Ectodermal cell (in vitro differentiated cells): ENCODE data around the gene ARMC9.
"Not testable (repeated sequence)": the region's sequence is repeated elsewhere in the genome, so short reads cannot be mapped to it uniquely, and the experiment has no call there.

Experiments
- H3K27ac ChIP-seq: 2 replicates; pipeline ENCODE4 v1.7.0; 2013; ENCODE audit warnings: mild to moderate bottlenecking, low read depth, low read length; ENCODE audit not compliant: insufficient read depth, poor library complexity, severe bottlenecking
- H3K27me3 ChIP-seq: 2 replicates; pipeline ENCODE4 v1.7.0; 2013; ENCODE audit warnings: mild to moderate bottlenecking, low read length; ENCODE audit not compliant: insufficient read depth, control insufficient read depth, poor library complexity, severe bottlenecking
- H3K36me3 ChIP-seq: one replicate; pipeline ENCODE4 v1.7.0; 2013; ENCODE audit warnings: low read length; ENCODE audit not compliant: control insufficient read depth, insufficient read depth
- H3K4me1 ChIP-seq: one replicate; pipeline ENCODE4 v1.7.0; 2013; ENCODE audit warnings: low read length; ENCODE audit not compliant: control insufficient read depth, insufficient read depth
- H3K4me3 ChIP-seq: 2 replicates; pipeline ENCODE4 v1.7.0; 2013; ENCODE audit warnings: low read depth, low read length, control low read depth; ENCODE audit not compliant: insufficient read depth
- H3K9me3 ChIP-seq: 2 replicates; pipeline ENCODE4 v1.7.0; 2013; ENCODE audit warnings: mild to moderate bottlenecking, low read length, moderate library complexity; ENCODE audit not compliant: control insufficient read depth
- WGBS, 2 experiments: methylation state at CpG; one replicate each; pipeline ENCODE4 v1.1.7; 2013; ENCODE audit warnings: missing lambda C conversion rate in 2 of 2; 5-methylcytosine and 5-hydroxymethylcytosine counted together

The ARMC9 gene

GRCh38 chr2:231347638-231348037, 149.2 kb downstream of the ARMC9 start:
- H3K4me3 ChIP-seq, result no peak overlapping the region
- H3K4me1 ChIP-seq, result peaks cover 2% of the 10 kb centered on the region
- no peaks in the 10 kb centered on the region for H3K27me3 ChIP-seq
- 96 to 97% methylated on average over 1 of the region's 1 CpG for WGBS, 2 experiments
- no peaks in the 10 kb centered on the region for H3K36me3 ChIP-seq
- H3K9me3 ChIP-seq, result no peaks in the 10 kb centered on the region
- H3K27ac ChIP-seq, result no peak overlapping the region

- no peaks in the 10 kb centered on the region for H3K4me1 ChIP-seq
- no peaks in the 10 kb centered on the region for H3K36me3 ChIP-seq
- H3K27me3 ChIP-seq, result no peaks in the 10 kb centered on the region
- no peak overlapping the region for H3K4me3 ChIP-seq
- 62 to 73% methylated on average over 2 of the region's 2 CpGs for WGBS, 2 experiments
- H3K27ac ChIP-seq, result no peak overlapping the region
- no peaks in the 10 kb centered on the region for H3K9me3 ChIP-seq
Observed at GRCh38 chr2:231348173-231348572, 149.7 kb downstream of the ARMC9 start.

GRCh38 chr2:231348704-231349373, 150.4 kb downstream of the ARMC9 start:
- Histone ChIP-seq H3K36me3 (no peaks in the 10 kb centered on the region), H3K27ac (no peak overlapping the region)
- 90% methylated on average over 4 to 5 of the region's 5 CpGs for WGBS, 2 experiments

GRCh38 chr2:231349374-231349735, 150.9 kb downstream of the ARMC9 start:
- H3K4me3 ChIP-seq, H3K4me1 ChIP-seq, H3K27ac ChIP-seq, H3K9me3 ChIP-seq, H3K36me3 ChIP-seq, H3K27me3 ChIP-seq: not testable (repeated sequence)
- 90 to 96% methylated on average over 10 of the region's 10 CpGs for WGBS, 2 experiments

More at GRCh38 chr2:231348704-231349373, 150.4 kb downstream of the ARMC9 start:
- Histone ChIP-seq H3K4me1 (no peaks in the 10 kb centered on the region), H3K9me3 (no peaks in the 10 kb centered on the region), H3K4me3 (no peak overlapping the region), H3K27me3 (no peaks in the 10 kb centered on the region)

- Histone ChIP-seq H3K4me1 (peaks cover 11% of the 10 kb centered on the region), H3K36me3 (no peaks in the 10 kb centered on the region), H3K27me3 (no peaks in the 10 kb centered on the region), H3K4me3 (no peak overlapping the region), H3K9me3 (no peaks in the 10 kb centered on the region), H3K27ac (no peak overlapping the region)
- WGBS, 2 experiments, result 91 to 95% methylated on average over 4 of the region's 5 CpGs
Observed at GRCh38 chr2:231351648-231352047, 153.2 kb downstream of the ARMC9 start.

GRCh38 chr2:231353469-231353868, 155.0 kb downstream of the ARMC9 start:
- H3K9me3 ChIP-seq, result no peaks in the 10 kb centered on the region
- no peak overlapping the region for H3K27ac ChIP-seq
- WGBS, 2 experiments, result 95 to 97% methylated on average over 5 of the region's 6 CpGs
- peaks cover 15% of the 10 kb centered on the region for H3K4me1 ChIP-seq
- H3K36me3 ChIP-seq, result no peaks in the 10 kb centered on the region
- no peak overlapping the region for H3K4me3 ChIP-seq
- H3K27me3 ChIP-seq, result no peaks in the 10 kb centered on the region

GRCh38 chr2:231355508-231356465, 157.4 kb downstream of the ARMC9 start:
- no peak overlapping the region for H3K27ac ChIP-seq
- H3K9me3 ChIP-seq, result no peaks in the 10 kb centered on the region
- no peaks in the 10 kb centered on the region for H3K27me3 ChIP-seq
- no peaks in the 10 kb centered on the region for H3K36me3 ChIP-seq
- no peak overlapping the region for H3K4me3 ChIP-seq
- WGBS, 2 experiments, result 66 to 71% methylated on average over 28 of the region's 28 CpGs
- peaks cover 15% of the 10 kb centered on the region for H3K4me1 ChIP-seq

- no peak overlapping the region for H3K27ac ChIP-seq
- H3K9me3 ChIP-seq, result no peaks in the 10 kb centered on the region
- WGBS, 2 experiments, result 81 to 82% methylated on average over 5 of the region's 5 CpGs
- peaks cover 15% of the 10 kb centered on the region for H3K4me1 ChIP-seq
- no peaks in the 10 kb centered on the region for H3K36me3 ChIP-seq
- no peak overlapping the region for H3K4me3 ChIP-seq
- H3K27me3 ChIP-seq, result no peaks in the 10 kb centered on the region
Observed at GRCh38 chr2:231356466-231356844, 158.0 kb downstream of the ARMC9 start.

GRCh38 chr2:231357048-231357447, 158.6 kb downstream of the ARMC9 start:
- Histone ChIP-seq H3K4me3 (no peak overlapping the region), H3K27ac (no peak overlapping the region)
- 95% methylated on average over 7 of the region's 7 CpGs for WGBS, 2 experiments

GRCh38 chr2:231357931-231358330, 159.5 kb downstream of the ARMC9 start:
- Histone ChIP-seq H3K27me3 (no peaks in the 10 kb centered on the region), H3K27ac (no peak overlapping the region), H3K4me3 (no peak overlapping the region), H3K36me3 (no peaks in the 10 kb centered on the region), H3K9me3 (no peaks in the 10 kb centered on the region), H3K4me1 (peaks cover 15% of the 10 kb centered on the region)
- WGBS, 2 experiments, result 83 to 90% methylated on average over 4 of the region's 4 CpGs

More at GRCh38 chr2:231357048-231357447, 158.6 kb downstream of the ARMC9 start:
- no peaks in the 10 kb centered on the region for H3K9me3 ChIP-seq
- no peaks in the 10 kb centered on the region for H3K36me3 ChIP-seq
- H3K27me3 ChIP-seq, result no peaks in the 10 kb centered on the region
- peaks cover 15% of the 10 kb centered on the region for H3K4me1 ChIP-seq
